ENCODE data around the gene B4GALNT3.

Gene B4GALNT3

GRCh38 chr12:558580-558979 lies 98.8 kb downstream of the B4GALNT3 start:
- no peak for DNase-seq (ENCODE audit: low read depth)
- no peak overlapping the region for H3K4me3 ChIP-seq (ENCODE audit: low read length)
- no peak for TF ChIP-seq CTCF (conservative IDR thresholded peaks at IDR 0.05; ENCODE audit: low read depth, low read length)

GRCh38 chr12:559208-559905 lies 99.6 kb downstream of the B4GALNT3 start:
- H3K4me3 ChIP-seq (ENCODE audit: low read length): no peak overlapping the region
- no peak for TF ChIP-seq CTCF (conservative IDR thresholded peaks at IDR 0.05; ENCODE audit: low read depth, low read length)
- no peak for DNase-seq (ENCODE audit: low read depth)

GRCh38 chr12:559906-560455 lies 100.2 kb downstream of the B4GALNT3 start:
- no peak for TF ChIP-seq CTCF (conservative IDR thresholded peaks at IDR 0.05; ENCODE audit: low read depth, low read length)
- DNase-seq (ENCODE audit: low read depth): no peak
- no peak overlapping the region for H3K4me3 ChIP-seq (ENCODE audit: low read length)

GRCh38 chr12:560691-561390 lies 101.1 kb downstream of the B4GALNT3 start:
- TF ChIP-seq CTCF (conservative IDR thresholded peaks at IDR 0.05; ENCODE audit: low read depth, low read length): no peak
- no peak overlapping the region for H3K4me3 ChIP-seq (ENCODE audit: low read length)
- DNase-seq (ENCODE audit: low read depth): no peak

GRCh38 chr12:561391-561705 lies 101.6 kb downstream of the B4GALNT3 start:
- DNase-seq (ENCODE audit: low read depth): no peak
- no peak for TF ChIP-seq CTCF (conservative IDR thresholded peaks at IDR 0.05; ENCODE audit: low read depth, low read length)
- no peak overlapping the region for H3K4me3 ChIP-seq (ENCODE audit: low read length)

- DNase-seq (ENCODE audit: low read depth): no peak
These were observed 102.3 kb downstream of the B4GALNT3 start for GRCh38 chr12:561908-562593.

More at GRCh38 chr12:561908-562593, 102.3 kb downstream of the B4GALNT3 start:
- no peak for TF ChIP-seq CTCF (conservative IDR thresholded peaks at IDR 0.05; ENCODE audit: low read depth, low read length)
- no peak overlapping the region for H3K4me3 ChIP-seq (ENCODE audit: low read length)

All from retinal pigment epithelial cell (primary cell).